Stimulated activated CD4-positive, alpha-beta T cell treated with anti-CD3 and anti-CD28 coated beads, Interleukin-4, amount 100 ng/mL, for 24 hours (primary cell): ENCODE results near the gene ATOX1.
"Not testable (repeated sequence)": the region's sequence is repeated elsewhere in the genome, so short reads cannot be mapped to it uniquely, and the experiment has no call there.

Experiments
- DNase-seq: peaks from one replicate; pipeline ENCODE4 v3.0.0-alpha.2; 2020

The ATOX1 gene

DNA sequence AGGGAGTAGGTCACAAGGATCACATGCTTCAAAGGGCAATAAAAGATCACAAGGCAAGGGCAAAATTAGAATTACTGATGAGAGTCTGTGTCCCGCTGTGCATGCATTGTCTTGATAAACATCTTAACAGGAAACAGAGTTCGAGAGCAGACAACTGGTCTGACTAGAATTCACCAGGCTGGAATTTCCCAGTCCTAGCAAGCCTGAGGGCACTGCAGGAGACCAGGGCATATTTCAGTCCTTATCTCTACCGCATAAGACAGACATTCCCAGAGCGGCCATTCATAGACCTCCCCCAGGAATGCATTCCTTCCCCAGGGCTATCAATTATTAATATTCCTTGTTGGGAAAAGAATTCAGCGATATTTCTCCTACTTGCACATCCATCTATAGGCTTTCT lies 28.8 kb downstream of the ATOX1 start:
- DNase-seq: not testable (repeated sequence)

DNA sequence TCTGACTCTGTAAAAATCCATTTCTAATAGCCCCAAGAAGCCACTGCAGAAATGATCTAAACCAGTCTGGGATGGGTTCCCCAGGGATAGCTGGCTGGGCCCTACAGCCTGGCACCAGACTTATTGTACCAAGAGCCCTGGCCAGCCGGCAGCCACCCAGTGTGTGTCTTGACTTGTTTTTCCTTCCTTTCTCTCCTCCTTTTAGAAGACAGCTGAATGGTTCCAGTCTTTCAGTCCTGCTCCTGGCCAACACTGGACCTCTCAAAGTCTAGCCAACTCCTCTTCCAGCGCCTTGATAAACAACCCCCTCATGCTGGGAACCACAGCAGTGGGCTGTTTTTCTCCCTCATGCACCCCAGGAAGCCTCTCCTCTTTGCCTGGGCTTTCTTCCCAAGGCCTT lies 34.1 kb downstream of the ATOX1 start:
- no peak for DNase-seq

DNA sequence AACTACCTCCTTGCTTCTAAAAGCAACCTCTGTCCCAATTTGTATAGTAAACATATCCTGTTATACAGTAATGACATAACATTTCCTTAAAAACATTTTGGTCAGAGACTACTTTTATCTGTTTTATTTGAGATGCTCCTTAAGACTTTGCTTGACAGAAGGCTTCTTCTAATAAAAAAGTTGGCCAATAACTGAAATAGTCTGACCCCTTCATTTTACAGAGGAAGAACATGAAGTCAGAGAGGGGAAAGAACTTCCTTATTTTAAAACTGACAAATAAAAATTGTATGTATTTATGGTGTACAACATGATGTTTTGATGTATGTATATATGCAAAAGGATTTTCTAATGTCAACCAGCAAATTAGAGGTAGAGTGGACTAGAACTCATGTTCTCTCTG lies 35.9 kb downstream of the ATOX1 start:
- no peak for DNase-seq

DNA sequence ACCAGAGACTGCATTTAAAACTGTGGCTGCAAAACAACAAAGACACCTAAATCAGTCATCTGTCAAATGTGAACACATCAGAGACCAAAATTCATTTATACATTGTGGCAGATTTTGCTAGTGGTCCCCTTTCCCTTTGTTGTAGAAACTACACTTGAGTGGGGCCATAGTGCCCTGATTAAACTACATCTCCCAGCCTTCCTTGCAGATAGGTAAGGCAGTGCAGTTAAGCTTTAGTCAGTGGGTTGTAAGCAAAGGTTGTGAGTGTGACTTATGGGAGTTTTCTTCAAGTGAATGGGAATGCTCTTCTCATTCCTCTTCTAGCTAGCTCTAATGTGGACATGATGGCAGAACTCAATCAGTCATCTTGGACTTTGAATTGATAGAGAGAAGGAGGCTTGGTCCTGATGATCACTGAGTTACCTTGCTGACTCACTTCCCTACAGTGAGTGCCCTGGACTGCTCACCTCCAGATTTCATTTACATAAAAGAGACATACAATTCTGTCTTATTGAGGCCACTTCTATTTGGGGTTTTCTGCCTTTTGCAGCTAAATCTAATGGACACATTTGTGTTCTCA lies 36.5 kb downstream of the ATOX1 start:
- no peak for DNase-seq

DNA sequence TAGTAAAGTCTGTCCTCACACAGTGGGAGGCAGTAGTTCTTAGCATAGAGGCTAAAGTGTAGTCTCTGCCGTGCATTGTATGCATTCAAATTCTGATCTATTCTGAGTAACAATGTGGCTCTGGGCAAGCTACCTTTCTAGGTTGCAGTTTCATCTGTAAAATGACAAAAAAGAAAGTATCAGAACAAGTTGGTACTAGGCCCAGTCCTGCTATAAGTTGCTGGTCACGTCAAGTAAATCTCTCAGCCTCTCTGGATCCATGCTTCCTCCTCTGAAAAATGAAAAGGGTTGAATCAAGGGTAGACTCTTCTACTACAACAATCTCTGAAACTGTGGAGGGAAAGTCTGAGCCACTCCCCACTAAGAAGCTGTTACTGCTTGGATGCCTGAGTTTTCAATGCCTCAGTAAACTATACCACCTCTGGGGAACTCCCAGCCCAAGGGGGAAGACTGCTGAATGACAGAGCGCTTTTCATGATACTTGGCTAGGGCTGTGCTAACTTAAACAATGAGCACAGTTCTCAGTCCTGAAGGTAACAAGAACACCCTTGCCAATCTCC lies 37.3 kb downstream of the ATOX1 start:
- no peak for DNase-seq

- DNase-seq: no peak
These were observed 38.2 kb downstream of the ATOX1 start for GRCh38 chr5:151720215-151720614.

GRCh38 chr5:151719228-151720000 lies 39.0 kb downstream of the ATOX1 start:
- DNase-seq: peak; percentile 10

- no peak for DNase-seq
These were observed 39.8 kb downstream of the ATOX1 start for GRCh38 chr5:151718646-151719045.

GRCh38 chr5:151718153-151718552 lies 40.3 kb downstream of the ATOX1 start:
- DNase-seq: no peak

DNA sequence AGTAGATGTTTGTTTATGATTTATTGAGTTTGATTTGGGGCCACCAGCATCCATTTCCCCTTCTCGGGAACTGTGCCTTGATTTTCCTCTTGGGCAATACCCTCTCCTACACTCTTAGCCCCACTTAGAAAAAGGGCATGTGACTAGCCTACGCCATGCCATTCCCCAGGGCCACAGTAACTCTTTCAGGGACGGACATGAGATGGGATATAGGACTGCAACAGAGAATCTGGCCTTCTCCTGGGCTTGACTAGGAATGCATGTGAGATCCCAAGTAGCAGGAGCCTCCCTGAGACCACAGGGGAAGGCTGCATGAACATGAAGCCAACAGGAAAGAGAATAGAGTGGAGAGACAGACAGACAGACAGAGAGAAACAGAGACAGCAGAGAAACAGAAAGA lies 41.0 kb downstream of the ATOX1 start:
- no peak for DNase-seq

GRCh38 chr5:151709109-151709735 lies 49.2 kb downstream of the ATOX1 start:
- DNase-seq: no peak

DNA sequence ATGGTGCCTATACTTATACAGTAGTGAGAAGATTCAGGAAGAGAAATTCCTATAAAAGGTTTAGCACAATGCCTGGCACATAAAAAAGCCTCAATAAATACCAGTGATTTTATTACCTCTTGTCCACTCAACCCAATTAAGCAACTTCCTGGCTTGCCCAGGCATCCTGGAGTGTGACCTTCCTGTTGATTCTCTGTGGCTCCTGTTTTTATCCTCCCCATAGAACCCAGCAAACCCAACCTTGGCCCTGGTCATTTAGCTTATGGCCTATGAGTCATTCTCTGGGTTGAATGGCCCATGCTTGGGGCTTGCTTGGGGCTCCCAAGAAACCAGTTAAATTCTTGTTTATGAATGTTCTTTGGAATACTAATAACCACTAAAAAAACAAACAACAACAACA lies 50.3 kb downstream of the ATOX1 start:
- no peak for DNase-seq

- no peak for DNase-seq
These were observed 50.9 kb downstream of the ATOX1 start for GRCh38 chr5:151707567-151707966.

DNA sequence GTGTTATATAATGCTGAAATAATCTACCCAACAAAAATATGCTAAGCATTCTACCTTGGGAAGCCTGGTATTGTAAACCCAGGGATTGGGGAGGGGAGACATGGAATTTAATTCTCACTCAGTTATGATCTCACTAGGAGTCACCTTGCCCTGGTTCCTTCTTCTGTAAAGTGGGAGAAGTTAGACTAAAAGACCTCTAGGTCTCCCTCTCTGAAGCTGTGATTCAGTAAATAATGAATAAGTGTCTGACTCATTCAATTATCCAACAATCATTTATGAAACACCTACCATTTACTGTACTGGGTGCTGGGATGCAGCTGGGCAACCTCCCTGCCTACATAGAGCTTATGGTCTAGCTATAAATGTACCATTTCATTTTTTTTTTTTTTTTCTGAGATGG lies 51.5 kb downstream of the ATOX1 start:
- DNase-seq: no peak

- no peak for DNase-seq
These were observed 54.7 kb downstream of the ATOX1 start for GRCh38 chr5:151703780-151704179.

DNA sequence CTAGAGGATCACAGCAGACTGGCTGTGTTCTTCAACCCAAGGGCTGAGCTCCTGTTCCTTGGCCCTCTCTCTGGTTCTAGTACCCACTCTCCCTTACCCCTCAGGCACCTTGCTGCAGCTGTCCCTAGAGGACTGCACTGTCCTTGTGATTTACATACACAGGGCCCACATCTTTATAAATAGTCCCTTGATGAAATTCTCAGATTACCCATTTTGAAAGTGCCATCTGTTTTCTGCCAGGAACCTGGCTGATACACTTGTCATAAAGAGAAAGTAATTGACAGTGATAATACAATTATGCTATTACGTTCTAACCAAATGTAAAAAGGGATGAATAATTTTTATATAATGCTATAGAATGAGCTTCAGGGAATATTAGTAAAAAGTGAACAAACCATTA lies 55.2 kb downstream of the ATOX1 start:
- no peak for DNase-seq

DNA sequence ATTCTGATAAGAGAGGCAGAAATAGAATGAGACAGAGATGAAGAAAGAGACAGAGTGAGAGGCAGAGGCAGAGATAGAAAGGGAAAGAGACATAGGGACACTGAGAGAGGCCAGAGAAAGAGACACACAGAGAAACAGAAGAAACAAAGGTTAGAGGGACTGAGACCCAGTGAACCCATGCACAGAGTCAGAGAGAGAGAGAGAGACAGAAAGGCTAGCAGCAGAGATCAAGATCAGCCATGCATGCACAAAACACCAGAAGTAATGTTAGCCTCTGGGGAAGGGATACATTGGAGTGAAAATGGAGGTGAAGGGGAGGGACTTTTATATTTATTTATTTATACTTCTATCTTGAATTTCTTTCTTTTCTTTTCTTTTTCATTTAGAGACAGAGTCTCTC lies 57.6 kb downstream of the ATOX1 start:
- no peak for DNase-seq

- no peak for DNase-seq
These were observed 58.1 kb downstream of the ATOX1 start for GRCh38 chr5:151700296-151700695.

GRCh38 chr5:151699071-151699901 lies 59.1 kb downstream of the ATOX1 start:
- no peak for DNase-seq

DNA sequence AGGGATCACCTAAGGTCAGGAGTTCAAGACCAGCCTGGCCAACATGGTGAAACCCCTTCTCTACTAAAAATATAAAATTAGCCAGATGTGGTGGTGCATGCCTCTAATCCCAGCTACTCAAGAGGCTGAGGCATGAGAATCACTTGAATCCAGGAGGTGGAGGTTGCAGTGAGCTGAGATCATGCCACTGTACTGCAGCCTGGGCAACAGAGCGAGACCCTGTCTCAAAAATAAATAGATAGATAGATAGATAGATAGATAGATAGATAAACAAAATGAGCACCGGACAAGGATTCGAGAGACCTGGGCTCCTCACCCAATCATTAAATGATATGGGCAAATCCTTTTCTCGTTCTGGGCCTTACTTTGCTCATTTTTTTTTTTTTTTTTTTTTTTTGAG lies 60.4 kb downstream of the ATOX1 start:
- not testable (repeated sequence) for DNase-seq

- DNase-seq: no peak
These were observed 61.0 kb downstream of the ATOX1 start for GRCh38 chr5:151697452-151697851.

GRCh38 chr5:151696470-151697061 lies 61.9 kb downstream of the ATOX1 start:
- peak; percentile 5 for DNase-seq

- no peak for DNase-seq
These were observed 63.0 kb downstream of the ATOX1 start for GRCh38 chr5:151695464-151695863.
